SK-N-SH treated with all-trans-retinoic acid at 6 μM for 48 hours (cell line): Measurements from ENCODE around the gene MZB1.

Experiments used
- ARNTL ChIP-seq: fragments of 450-650 bp; formaldehyde crosslinking; IDR thresholded peaks from 2 replicates; pipeline ENCODE4 v1.5.0; 2020; ENCODE audit warnings: low read depth, mild to moderate bottlenecking, moderate library complexity, borderline replicate concordance
- BACH2 ChIP-seq: fragments of 250-450 bp; sonication (Bioruptor Pico); IDR thresholded peaks from 2 replicates; pipeline ENCODE4 v1.9.0; 2021; ENCODE audit warnings: mild to moderate bottlenecking, borderline replicate concordance
- CREB5 ChIP-seq: fragments of 250-450 bp; sonication (Bioruptor Pico); IDR thresholded peaks from 2 replicates; pipeline ENCODE4 v1.5.1; 2020; ENCODE audit warnings: low read depth, mild to moderate bottlenecking, moderate library complexity
- CSDC2 ChIP-seq: fragments of 250-450 bp; sonication (Bioruptor Pico); IDR thresholded peaks from 2 replicates; pipeline ENCODE4 v1.5.0; 2020; ENCODE audit warnings: mild to moderate bottlenecking, moderate library complexity
- PPARA ChIP-seq: fragments of 250-450 bp; sonication (Bioruptor Pico); IDR thresholded peaks from 2 replicates; pipeline ENCODE4 v1.5.0; 2020; ENCODE audit warnings: mild to moderate bottlenecking, borderline replicate concordance
- ZFP3 ChIP-seq: fragments of 250-450 bp; sonication (Bioruptor Pico); IDR thresholded peaks from 2 replicates; pipeline ENCODE4 v1.5.0; 2020; ENCODE audit warnings: mild to moderate bottlenecking, moderate library complexity
- ZFP30 ChIP-seq: fragments of 450-650 bp; formaldehyde crosslinking; IDR thresholded peaks from 2 replicates; pipeline ENCODE4 v1.5.0; 2022; ENCODE audit warnings: mild to moderate bottlenecking, moderate library complexity
- ZNF565 ChIP-seq: fragments of 450-650 bp; formaldehyde crosslinking; conservative IDR thresholded peaks from 2 replicates; pipeline ENCODE4 v1.5.0; 2020; ENCODE audit warnings: low read depth, mild to moderate bottlenecking, moderate library complexity
- ZNF8 ChIP-seq: fragments of 450-650 bp; formaldehyde crosslinking; IDR thresholded peaks from 2 replicates; pipeline ENCODE4 v1.5.0; 2020; ENCODE audit warnings: mild to moderate bottlenecking, moderate library complexity

- no peak for TF ChIP-seq CSDC2 (CRISPR knock-in tag)
- TF ChIP-seq ZNF8 (CRISPR knock-in tag): no peak
- TF ChIP-seq PPARA (CRISPR knock-in tag): no peak
- TF ChIP-seq ZFP3: peak; percentile 54; the same call in 1 of the 2 replicates
- no peak for TF ChIP-seq CREB5 (CRISPR knock-in tag)
- no peak for TF ChIP-seq ZNF565 (CRISPR knock-in tag)
- no peak for TF ChIP-seq BACH2 (CRISPR knock-in tag)
- no peak for TF ChIP-seq ZFP30 (CRISPR knock-in tag)
- no peak; the same call in 1 of the 2 replicates for TF ChIP-seq ARNTL (CRISPR knock-in tag)
Measured at GRCh38 chr5:139439013-139439903, 49.5 kb upstream of the MZB1 start, which contains the start of gene DNAJC18.
